ENCODE measurements around the gene PRPF38B. TPM values are rescaled to one million over a fixed set of nuclear protein-coding genes. Genes with fewer than 3 reads are reported as not detected.

Gene PRPF38B
- total and polyA plus RNA-seq, 10 of the 15 experiments (the other 5 are each of a cell fraction or from before 2014, with no cell fraction given): 32.9 to 79.2 (median 47.8) TPM

DNA sequence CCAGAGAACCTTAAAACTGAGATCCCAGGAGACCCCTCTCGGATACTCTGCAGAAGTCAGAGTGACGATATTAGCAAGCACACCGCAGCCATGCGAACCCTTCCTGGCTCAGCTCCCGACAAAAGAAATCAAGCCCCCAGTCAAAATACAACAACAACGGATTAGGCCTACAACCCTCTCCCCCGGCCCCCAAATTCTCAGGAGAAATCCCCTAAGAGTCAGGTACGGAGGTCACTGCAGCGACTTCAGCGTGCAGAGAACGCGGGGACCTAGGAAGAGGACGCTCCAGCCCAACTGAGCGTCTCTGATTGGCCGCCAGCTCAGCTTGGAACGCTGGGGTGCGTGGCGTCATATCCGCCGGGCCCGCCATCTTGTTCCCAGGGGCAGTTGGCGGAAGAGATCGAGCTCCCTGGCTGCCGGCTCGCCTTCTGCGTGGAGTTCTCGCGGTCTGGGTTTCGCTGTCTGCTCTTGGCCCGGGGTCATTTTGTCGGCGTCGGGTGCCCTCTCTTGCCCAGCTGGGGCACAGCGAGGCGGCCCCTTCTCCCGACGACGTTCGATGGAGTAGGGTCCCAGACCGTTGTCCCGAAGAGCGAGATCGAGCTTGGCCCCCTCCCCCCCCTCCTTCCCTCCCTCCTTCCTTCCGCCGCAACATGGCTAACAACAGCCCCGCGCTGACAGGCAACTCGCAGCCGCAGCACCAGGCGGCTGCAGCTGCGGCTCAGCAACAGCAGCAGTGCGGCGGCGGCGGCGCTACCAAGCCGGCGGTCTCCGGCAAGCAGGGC is at the start of gene PRPF38B (continued):
- TF ChIP-seq, protein P1, sequence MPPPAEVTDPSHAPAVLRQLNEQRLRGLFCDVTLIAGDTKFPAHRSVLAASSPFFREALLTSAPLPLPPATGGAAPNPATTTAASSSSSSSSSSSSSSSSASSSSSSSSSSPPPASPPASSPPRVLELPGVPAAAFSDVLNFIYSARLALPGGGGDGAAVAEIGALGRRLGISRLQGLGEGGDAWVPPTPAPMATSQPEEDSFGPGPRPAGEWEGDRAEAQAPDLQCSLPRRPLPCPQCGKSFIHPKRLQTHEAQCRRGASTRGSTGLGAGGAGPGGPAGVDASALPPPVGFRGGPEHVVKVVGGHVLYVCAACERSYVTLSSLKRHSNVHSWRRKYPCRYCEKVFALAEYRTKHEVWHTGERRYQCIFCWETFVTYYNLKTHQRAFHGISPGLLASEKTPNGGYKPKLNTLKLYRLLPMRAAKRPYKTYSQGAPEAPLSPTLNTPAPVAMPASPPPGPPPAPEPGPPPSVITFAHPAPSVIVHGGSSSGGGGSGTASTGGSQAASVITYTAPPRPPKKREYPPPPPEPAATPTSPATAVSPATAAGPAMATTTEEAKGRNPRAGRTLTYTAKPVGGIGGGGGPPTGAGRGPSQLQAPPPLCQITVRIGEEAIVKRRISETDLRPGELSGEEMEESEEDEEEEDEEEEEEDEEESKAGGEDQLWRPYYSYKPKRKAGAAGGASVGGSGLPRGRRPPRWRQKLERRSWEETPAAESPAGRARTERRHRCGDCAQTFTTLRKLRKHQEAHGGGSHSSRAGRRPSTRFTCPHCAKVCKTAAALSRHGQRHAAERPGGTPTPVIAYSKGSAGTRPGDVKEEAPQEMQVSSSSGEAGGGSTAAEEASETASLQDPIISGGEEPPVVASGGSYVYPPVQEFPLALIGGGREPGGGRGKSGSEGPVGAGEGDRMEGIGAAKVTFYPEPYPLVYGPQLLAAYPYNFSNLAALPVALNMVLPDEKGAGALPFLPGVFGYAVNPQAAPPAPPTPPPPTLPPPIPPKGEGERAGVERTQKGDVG (CRISPR knock-in tag; IDR thresholded peaks at IDR 0.05): no peak
- TF ChIP-seq MTA2 (IDR thresholded peaks at IDR 0.05; ENCODE audit: low read depth) (no peak; the same call in 1 of the 2 replicates), NR2C2 (IDR thresholded peaks at IDR 0.05; ENCODE audit: borderline replicate concordance, control insufficient read depth, insufficient read length, low read depth) (no peak), SREBF1 (IDR thresholded peaks at IDR 0.05; ENCODE audit: low read length) (no peak), SMAD1 (IDR thresholded peaks at IDR 0.05; ENCODE audit: low read depth, partially characterized antibody) (no peak), SMC3 (IDR thresholded peaks at IDR 0.05; ENCODE audit: borderline replicate concordance, low read length) (no peak)
- TF ChIP-seq, protein P2, sequence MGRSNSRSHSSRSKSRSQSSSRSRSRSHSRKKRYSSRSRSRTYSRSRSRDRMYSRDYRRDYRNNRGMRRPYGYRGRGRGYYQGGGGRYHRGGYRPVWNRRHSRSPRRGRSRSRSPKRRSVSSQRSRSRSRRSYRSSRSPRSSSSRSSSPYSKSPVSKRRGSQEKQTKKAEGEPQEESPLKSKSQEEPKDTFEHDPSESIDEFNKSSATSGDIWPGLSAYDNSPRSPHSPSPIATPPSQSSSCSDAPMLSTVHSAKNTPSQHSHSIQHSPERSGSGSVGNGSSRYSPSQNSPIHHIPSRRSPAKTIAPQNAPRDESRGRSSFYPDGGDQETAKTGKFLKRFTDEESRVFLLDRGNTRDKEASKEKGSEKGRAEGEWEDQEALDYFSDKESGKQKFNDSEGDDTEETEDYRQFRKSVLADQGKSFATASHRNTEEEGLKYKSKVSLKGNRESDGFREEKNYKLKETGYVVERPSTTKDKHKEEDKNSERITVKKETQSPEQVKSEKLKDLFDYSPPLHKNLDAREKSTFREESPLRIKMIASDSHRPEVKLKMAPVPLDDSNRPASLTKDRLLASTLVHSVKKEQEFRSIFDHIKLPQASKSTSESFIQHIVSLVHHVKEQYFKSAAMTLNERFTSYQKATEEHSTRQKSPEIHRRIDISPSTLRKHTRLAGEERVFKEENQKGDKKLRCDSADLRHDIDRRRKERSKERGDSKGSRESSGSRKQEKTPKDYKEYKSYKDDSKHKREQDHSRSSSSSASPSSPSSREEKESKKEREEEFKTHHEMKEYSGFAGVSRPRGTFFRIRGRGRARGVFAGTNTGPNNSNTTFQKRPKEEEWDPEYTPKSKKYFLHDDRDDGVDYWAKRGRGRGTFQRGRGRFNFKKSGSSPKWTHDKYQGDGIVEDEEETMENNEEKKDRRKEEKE (IDR thresholded peaks at IDR 0.05): no peak
